Muscle of back (tissue), 11 donors: ENCODE data around the gene CASKIN2. TPM values are rescaled to one million over a fixed set of nuclear protein-coding genes. Genes with fewer than 3 reads are reported as not detected.
"Not testable (repeated sequence)": the region's sequence is repeated elsewhere in the genome, so short reads cannot be mapped to it uniquely, and the experiment has no call there.

Source experiments
- DNase-seq, 3 donors: peaks; one replicate each; pipeline versions ENCODE4 v3.0.0 to v3.0.0-alpha.2; 2013
- polyA plus RNA-seq, 10 donors: library from polyadenylated mRNA; unstranded; fragments of 120-200 nt; gene quantifications; one replicate each; pipeline ENCODE4 v1.2.1, GENCODE V29; 2013; ENCODE audit not compliant: insufficient read length in 10 of 10

CASKIN2 gene
- polyA plus RNA-seq, 10 donors = 16.2 to 28.7 (median 19.3) TPM

GRCh38 chr17:75521951-75522727 lies 6.8 kb upstream of the CASKIN2 start:
- DNase-seq = no peak

DNA sequence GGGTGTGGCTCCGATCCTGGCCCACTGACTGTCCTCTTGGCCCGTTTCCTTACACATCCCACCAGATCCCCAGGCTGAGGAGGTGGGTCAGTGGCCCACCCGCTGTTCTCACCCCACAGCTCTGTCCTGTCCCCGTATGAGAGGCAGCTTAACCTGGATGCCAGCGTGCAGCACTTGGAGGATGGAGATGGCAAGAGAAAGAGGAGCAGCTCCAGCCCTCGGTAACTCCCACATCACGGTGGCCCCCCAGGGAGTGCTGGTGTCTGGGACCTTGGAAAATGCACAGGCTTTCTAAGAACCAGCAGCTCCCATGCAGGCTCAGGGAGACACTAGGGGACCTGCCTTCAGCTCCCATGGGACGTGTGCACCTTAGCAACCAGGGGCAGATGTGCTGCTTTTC lies 6.0 kb upstream of the CASKIN2 start:
- DNase-seq = no peak

DNA sequence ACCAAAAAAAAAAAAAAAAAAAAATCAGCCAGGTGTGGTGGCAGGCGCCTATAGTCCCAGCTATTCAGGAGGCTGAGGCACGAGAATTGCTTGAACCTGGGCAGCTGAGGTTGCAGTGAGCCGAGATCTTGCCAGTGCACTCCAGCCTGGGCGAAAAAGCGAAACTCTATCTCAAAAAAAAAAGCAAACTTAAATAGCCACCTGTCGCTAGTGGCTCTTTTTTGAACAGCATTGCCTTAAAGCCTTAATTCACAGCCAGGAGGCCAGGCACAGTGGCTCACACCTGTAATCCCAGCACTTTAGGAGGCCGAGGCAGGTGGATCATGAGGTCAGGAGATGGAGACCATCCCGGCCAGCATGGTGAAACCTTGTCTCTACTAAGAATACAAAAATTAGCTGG lies 5.1 kb upstream of the CASKIN2 start:
- not testable (repeated sequence) for DNase-seq

DNA sequence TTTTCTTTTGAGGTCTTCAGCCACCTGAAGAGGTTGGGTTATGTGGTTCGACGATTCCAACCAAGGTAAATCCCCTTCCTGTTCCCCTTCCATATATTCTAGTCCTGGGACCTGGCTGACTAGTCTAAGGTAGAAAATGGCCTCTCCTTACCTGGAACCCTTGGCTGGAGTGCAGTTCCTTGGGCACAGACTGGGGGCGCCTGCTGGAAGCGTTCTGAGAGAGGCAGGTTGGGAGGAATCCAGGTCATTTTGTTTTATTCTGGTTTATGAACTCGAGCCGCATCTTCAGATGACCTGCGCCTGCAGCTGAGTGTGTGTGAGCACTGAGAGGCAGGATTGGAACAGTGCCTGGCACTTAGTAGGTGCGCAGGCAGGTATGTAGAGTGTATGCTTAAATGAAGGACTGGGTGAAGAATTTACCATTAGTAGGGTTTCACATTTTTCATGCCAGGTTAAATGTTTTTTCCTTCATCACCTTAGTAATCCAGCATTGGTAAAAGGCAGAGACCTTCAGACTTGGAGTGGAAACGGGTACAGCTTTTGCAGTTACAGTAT lies 3.7 kb upstream of the CASKIN2 start:
- no peak for DNase-seq

DNA sequence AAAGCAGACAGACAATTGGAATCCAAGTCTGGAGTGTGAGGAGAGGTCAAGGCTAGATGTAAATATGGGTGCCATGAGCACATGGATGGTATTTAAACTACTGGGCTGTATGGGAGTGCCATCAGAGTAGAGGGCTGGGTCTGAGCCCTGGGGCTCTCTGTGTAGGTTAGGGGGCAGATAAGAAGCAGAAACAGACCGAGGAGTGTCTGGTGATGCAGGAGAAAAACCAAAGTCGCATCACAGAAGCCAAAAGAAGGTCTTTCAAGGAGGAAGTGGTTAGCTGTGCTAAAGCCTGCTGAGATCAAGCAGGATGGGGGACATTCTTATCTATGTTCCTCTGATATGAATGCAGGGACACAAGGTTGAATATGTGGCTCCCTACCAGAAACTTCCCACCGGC lies 2.9 kb upstream of the CASKIN2 start:
- DNase-seq = no peak

GRCh38 chr17:75517297-75517865 lies 2.0 kb upstream of the CASKIN2 start:
- peak in 1 of 3 donors; percentile 32 for DNase-seq

DNA sequence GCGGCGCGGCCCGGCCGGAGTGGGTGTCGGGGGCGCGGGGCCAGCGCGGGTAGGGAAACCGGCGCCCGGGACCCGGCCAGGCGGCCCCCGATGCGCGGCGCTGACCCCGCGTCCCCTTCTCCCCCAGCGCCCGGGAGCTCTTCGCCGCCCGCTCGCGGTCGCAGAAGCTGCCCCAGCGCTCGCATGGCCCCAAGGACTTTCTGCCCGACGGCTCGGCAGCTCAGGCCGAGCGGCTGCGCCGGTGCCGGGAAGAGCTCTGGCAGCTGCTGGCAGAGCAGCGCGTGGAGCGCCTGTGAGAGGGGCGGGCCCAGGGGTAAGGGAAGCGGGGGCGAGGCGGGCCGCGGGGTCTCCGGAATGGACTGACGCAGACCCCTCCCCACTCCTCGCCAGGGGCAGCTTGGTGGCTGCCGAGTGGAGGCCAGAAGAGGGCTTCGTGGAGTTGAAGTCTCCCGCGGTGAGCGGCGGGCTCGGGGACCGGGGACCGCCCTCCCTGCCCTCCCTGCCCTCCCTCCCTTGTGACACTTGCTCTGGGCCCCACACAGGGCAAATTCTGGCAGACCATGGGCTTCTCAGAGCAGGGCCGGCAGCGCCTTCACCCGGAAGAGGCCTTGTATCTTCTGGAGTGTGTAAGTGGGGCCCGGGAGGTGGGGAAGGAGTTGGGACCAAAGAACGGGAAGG lies 1.4 kb upstream of the CASKIN2 start:
- DNase-seq = peak in 2 of 3 donors; percentile 35 to 67

GRCh38 chr17:75516255-75516618 lies 900 bp upstream of the CASKIN2 start, which contains the start of gene TSEN54:
TSS of gene TSEN54 (plus strand) at chr17:75516528. CDS start at chr17:75516561, 33 bp downstream.
- DNase-seq = peak; percentile 89 to 98 (median 93)

DNA sequence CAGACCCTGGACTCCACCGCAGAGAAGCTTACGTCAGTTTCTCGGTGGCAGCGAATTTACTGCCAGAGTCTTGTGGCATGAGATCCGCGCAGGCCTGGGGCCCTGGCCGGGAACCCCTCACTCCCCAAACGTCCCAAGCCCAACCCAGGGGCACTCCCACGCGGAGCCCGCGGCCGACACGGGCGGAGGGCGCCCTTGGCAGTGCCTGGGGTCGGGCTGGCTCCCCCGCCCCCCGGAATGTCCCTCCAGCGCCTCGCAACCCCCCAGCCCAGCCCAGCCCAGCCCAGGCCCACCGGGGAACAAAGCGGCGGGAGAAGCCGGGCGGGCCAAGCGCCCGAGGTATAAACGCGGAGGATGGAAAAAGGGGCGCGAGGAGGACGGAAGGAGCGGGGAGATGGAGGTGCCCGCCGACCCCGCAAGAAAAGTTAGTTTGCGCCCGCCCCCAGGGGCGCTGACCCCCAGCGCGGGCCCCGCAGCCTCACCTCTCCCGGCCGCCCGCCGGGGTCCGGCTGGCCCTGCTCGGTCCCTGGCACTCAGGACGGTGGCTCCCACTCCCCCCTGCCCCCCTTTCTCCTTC lies 330 bp downstream of the CASKIN2 start:
- peak in 2 of 3 donors; percentile 27 to 63 for DNase-seq

- DNase-seq = no peak
Measured at GRCh38 chr17:75514299-75514918, 928 bp downstream of the CASKIN2 start.

DNA sequence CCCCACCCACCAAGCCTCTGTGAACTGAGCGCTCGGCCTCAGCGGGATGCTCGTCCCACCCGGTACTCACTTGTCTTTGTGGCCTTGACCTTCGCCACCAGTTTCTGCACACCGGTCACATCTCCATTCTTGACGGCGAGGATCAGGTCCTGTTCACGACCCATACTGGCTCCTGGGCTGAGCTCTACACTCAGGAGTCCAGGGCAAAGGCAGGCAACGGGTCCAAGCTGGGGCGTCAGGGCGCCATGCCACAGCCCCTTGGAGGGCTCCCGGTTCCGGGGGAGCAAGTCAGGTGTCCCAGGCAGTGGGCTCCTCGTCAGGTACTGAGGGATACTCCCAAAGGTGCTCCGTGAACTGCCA lies 1.7 kb downstream of the CASKIN2 start:
- DNase-seq = no peak

DNA sequence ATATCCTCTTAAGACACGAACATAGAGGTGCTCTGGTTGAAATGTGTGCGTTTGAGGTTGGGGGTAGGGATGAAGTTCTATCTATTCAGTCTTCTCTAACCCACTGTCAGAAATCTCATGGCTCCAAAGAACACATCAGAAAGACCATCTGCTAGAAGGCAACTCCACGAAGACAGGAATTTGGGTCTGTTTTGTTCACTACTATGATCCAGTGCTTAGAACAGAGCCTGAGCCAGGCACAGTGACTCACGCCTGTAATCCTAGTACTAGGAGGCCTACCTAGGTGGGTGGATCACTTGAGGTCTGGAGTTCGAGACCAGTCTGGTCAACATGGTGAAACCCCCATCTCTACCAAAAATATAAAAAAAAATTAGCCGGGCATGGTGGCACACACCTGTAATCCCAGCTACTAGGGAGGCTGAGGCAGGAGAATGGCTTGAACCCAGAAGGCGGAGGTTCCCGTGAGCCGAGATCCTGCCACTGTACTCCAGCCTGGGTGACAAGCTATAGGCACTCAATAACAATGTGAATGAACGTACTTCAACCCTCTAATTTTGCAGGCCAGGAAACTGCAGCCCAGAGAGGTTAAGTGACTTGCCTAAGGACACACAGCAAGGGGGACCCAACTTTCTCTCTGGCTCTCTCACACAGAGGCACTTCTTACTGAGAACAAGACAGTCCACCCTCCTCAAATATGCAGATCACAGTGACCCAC lies 2.3 kb downstream of the CASKIN2 start:
- DNase-seq = no peak

- DNase-seq = no peak
Measured at GRCh38 chr17:75511610-75512575, 3.4 kb downstream of the CASKIN2 start.

- no peak for DNase-seq
Measured at GRCh38 chr17:75511270-75511609, 4.1 kb downstream of the CASKIN2 start.

GRCh38 chr17:75509528-75510258 lies 5.6 kb downstream of the CASKIN2 start:
- DNase-seq = no peak

DNA sequence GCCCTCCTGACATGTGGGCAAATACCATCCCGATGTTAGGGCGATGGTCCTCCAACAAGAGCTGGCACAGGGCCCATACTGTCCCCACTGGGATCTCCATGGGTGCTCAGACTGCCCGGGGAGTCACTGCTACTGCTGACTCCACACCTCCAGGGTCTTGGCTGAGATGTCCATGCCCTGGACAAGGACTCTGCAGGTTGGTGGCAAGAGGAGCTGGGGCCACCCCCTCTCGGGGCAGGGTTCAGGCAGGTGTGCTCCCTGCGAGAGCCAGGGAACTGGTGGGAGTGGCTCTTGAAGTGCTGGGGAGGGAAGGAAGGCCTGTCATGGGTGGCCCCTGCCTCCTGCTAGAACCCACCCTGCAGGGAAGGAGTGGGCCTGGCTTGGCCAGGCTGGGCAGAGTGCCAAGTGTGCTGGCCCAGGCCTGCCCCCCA lies 6.4 kb downstream of the CASKIN2 start:
- DNase-seq = no peak

- no peak for DNase-seq
Measured at GRCh38 chr17:75507733-75508719, 7.3 kb downstream of the CASKIN2 start.

GRCh38 chr17:75506888-75507287 lies 8.4 kb downstream of the CASKIN2 start:
- DNase-seq = no peak
